GM21526 (cell line): ENCODE results near the gene UFC1.

ENCODE experiments used
- ATAC-seq: cut with Tn5 transposase; IDR thresholded peaks from one replicate; pipeline ENCODE4 v1.9.1; 2021; ENCODE audit warnings: moderate library complexity; ENCODE audit not compliant: unreplicated experiment, low FRiP score

Gene UFC1

DNA sequence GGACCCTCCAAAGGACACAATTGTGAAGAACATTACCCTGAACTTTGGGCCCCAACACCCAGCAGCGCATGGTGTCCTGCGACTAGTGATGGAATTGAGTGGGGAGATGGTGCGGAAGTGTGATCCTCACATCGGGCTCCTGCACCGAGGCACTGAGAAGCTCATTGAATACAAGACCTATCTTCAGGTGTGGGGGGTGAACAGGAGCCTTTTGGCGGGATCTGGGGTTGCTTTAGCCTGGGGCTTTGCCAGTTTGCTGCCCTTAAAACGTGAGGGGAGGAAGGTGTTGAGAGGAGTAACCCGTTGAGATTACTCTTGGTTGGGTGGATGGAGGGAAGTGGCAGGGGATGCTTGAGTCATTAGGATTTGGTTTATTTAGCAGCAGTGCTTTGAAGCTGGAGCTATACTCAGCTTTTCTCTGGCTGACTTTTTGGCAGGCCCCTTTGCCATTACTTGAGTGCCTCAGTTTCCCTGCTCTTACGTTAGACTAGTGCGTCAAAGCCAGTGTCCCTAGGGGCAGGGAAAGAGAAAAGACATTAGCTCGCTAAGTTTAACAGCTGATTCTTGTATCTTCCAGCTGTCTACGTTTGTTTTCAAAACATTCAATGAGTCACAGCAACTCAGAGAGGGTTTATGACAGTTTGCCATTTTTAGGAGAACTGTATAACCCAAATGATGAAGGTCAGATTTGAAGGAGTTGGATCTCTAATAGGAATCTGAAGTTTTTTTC lies 52.8 kb downstream of the UFC1 start:
- ATAC-seq: no peak

GRCh38 chr1:161207173-161207572 lies 53.4 kb downstream of the UFC1 start:
- no peak for ATAC-seq
